HEK293 (cell line): ENCODE results near the gene ZNF438.

ENCODE experiments used
- CTCF ChIA-PET: fragments of 350-600 bp; formaldehyde crosslinking; extraction: SDS; loops from one replicate; lab custom pipeline; 2021; ENCODE audit warnings: antibody characterized with exemption; lab: Yijun Ruan, JAX
- POLR2A ChIA-PET: fragments of 300-600 bp; formaldehyde crosslinking; extraction: SDS; loops from one replicate; lab custom pipeline; 2020; ENCODE audit warnings: antibody characterized with exemption, inconsistent platforms; lab: Yijun Ruan, JAX
- H3K27ac ChIP-seq: fragments of 200-500 bp; sonication (Bioruptor generic); 2 replicates; pipeline ENCODE4 v1.5.1; 2014; ENCODE audit warnings: low read depth, low read length, control low read depth, inconsistent platforms; ENCODE audit errors: extremely low read depth
- H3K36me3 ChIP-seq, 2 experiments: fragments of 200-500 bp in 1 of 2; sonication (Bioruptor generic) in 1 of 2; 1 replicate in 1 of 2; 2 replicates in 1 of 2; pipeline ENCODE4 v1.5.1; 2014 to 2017; ENCODE audit warnings: inconsistent platforms in 2 of 2, low read length in 2 of 2; ENCODE audit not compliant: control insufficient read depth in 2 of 2, insufficient read depth in 1 of 2
- H3K4me1 ChIP-seq: fragments of 200-500 bp; sonication (Bioruptor generic); 2 replicates; pipeline ENCODE4 v1.5.1; 2014; ENCODE audit warnings: mild to moderate bottlenecking, low read length, inconsistent platforms; ENCODE audit not compliant: control insufficient read depth, insufficient read depth
- H3K4me3 ChIP-seq: 2 replicates; pipeline ENCODE4 v1.5.1; 2011; ENCODE audit warnings: low read depth, mild to moderate bottlenecking, control low read depth, low read length, moderate library complexity
- H3K9me3 ChIP-seq: fragments of 200-500 bp; sonication (Bioruptor generic); 2 replicates; pipeline ENCODE4 v1.5.1; 2014; ENCODE audit warnings: low read depth, low read length, inconsistent platforms; ENCODE audit not compliant: control insufficient read depth, insufficient read depth
- OVOL3 ChIP-seq: fragments of 450-650 bp; formaldehyde crosslinking; IDR thresholded peaks from 2 replicates; pipeline ENCODE4 v1.5.1; 2016; ENCODE audit warnings: missing biosample characterization, missing genetic modification characterization
- TCF7L2 ChIP-seq: IDR thresholded peaks from 2 replicates; pipeline ENCODE4 v1.6.1; 2011; ENCODE audit warnings: low read depth, mild to moderate bottlenecking, inconsistent platforms, low read length, moderate library complexity, borderline replicate concordance
- ZBTB21 ChIP-seq: fragments of 450-650 bp; formaldehyde crosslinking; IDR thresholded peaks from 2 replicates; pipeline ENCODE4 v1.5.1; 2017; ENCODE audit warnings: missing biosample characterization, missing genetic modification characterization
- ZFP37 ChIP-seq: fragments of 450-650 bp; formaldehyde crosslinking; IDR thresholded peaks from 2 replicates; pipeline ENCODE4 v1.5.1; 2016; ENCODE audit warnings: missing biosample characterization, missing genetic modification characterization
- ZNF266 ChIP-seq: fragments of 450-650 bp; formaldehyde crosslinking; IDR thresholded peaks from 2 replicates; pipeline ENCODE4 v1.5.1; 2016; ENCODE audit warnings: missing biosample characterization, missing genetic modification characterization, low read depth
- ZNF629 ChIP-seq: fragments of 450-650 bp; formaldehyde crosslinking; IDR thresholded peaks from 2 replicates; pipeline ENCODE4 v1.5.1; 2017; ENCODE audit warnings: missing biosample characterization, missing genetic modification characterization
- ZSCAN23 ChIP-seq: fragments of 450-650 bp; formaldehyde crosslinking; IDR thresholded peaks from 2 replicates; pipeline ENCODE4 v1.5.1; 2016; ENCODE audit warnings: missing biosample characterization, missing genetic modification characterization
- TF ChIP-seq, protein P1 (sequence below): fragments of 450-650 bp; formaldehyde crosslinking; IDR thresholded peaks from 2 replicates; pipeline ENCODE4 v1.5.1; 2016; ENCODE audit warnings: missing biosample characterization, missing genetic modification characterization, borderline replicate concordance
- TF ChIP-seq, protein P2 (sequence below): fragments of 450-650 bp; formaldehyde crosslinking; IDR thresholded peaks from 2 replicates; pipeline ENCODE4 v1.5.1; 2016; ENCODE audit warnings: missing biosample characterization, missing genetic modification characterization
- TF ChIP-seq, protein P3 (sequence below): fragments of 450-650 bp; formaldehyde crosslinking; IDR thresholded peaks from 2 replicates; pipeline ENCODE4 v1.5.1; 2017; ENCODE audit warnings: missing biosample characterization, missing genetic modification characterization

ZNF438 gene

DNA sequence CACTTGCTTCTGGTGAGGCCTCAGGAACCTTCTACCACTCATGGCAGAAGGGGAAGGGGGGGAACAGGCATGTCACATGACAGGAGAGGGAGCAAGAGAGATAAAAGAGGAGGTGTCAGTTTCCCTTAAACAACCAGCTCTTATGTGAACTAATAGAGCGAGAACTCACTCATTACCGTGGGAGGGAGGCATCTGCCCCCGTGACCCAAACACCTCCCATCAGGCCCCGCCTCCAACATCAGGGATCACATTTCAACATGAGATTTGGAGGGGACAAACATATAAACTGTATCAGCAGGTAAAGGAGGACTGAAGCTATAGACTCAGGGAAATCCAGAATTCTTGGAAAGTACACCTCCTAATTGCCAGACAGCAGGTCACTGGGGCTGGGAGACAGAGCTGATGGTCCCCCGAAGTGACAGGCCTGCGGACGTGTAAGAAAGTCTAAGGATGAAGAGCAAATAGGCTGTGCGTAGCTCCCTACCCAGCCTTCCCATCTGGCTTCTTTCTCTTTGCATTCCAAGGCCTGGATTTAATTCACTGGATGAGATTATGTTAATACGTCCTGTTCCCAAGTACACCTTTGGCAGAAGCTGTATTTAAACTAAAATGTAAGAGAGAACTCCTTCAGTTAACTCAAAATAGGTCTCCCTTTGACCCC is 215.4 kb downstream of the ZNF438 start (continued):
- TF ChIP-seq, protein P1, sequence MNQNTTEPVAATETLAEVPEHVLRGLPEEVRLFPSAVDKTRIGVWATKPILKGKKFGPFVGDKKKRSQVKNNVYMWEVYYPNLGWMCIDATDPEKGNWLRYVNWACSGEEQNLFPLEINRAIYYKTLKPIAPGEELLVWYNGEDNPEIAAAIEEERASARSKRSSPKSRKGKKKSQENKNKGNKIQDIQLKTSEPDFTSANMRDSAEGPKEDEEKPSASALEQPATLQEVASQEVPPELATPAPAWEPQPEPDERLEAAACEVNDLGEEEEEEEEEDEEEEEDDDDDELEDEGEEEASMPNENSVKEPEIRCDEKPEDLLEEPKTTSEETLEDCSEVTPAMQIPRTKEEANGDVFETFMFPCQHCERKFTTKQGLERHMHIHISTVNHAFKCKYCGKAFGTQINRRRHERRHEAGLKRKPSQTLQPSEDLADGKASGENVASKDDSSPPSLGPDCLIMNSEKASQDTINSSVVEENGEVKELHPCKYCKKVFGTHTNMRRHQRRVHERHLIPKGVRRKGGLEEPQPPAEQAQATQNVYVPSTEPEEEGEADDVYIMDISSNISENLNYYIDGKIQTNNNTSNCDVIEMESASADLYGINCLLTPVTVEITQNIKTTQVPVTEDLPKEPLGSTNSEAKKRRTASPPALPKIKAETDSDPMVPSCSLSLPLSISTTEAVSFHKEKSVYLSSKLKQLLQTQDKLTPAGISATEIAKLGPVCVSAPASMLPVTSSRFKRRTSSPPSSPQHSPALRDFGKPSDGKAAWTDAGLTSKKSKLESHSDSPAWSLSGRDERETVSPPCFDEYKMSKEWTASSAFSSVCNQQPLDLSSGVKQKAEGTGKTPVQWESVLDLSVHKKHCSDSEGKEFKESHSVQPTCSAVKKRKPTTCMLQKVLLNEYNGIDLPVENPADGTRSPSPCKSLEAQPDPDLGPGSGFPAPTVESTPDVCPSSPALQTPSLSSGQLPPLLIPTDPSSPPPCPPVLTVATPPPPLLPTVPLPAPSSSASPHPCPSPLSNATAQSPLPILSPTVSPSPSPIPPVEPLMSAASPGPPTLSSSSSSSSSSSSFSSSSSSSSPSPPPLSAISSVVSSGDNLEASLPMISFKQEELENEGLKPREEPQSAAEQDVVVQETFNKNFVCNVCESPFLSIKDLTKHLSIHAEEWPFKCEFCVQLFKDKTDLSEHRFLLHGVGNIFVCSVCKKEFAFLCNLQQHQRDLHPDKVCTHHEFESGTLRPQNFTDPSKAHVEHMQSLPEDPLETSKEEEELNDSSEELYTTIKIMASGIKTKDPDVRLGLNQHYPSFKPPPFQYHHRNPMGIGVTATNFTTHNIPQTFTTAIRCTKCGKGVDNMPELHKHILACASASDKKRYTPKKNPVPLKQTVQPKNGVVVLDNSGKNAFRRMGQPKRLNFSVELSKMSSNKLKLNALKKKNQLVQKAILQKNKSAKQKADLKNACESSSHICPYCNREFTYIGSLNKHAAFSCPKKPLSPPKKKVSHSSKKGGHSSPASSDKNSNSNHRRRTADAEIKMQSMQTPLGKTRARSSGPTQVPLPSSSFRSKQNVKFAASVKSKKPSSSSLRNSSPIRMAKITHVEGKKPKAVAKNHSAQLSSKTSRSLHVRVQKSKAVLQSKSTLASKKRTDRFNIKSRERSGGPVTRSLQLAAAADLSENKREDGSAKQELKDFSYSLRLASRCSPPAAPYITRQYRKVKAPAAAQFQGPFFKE (tag by site-specific recombination), result no peak
- no peak for TF ChIP-seq ZFP37
- TF ChIP-seq, protein P2, sequence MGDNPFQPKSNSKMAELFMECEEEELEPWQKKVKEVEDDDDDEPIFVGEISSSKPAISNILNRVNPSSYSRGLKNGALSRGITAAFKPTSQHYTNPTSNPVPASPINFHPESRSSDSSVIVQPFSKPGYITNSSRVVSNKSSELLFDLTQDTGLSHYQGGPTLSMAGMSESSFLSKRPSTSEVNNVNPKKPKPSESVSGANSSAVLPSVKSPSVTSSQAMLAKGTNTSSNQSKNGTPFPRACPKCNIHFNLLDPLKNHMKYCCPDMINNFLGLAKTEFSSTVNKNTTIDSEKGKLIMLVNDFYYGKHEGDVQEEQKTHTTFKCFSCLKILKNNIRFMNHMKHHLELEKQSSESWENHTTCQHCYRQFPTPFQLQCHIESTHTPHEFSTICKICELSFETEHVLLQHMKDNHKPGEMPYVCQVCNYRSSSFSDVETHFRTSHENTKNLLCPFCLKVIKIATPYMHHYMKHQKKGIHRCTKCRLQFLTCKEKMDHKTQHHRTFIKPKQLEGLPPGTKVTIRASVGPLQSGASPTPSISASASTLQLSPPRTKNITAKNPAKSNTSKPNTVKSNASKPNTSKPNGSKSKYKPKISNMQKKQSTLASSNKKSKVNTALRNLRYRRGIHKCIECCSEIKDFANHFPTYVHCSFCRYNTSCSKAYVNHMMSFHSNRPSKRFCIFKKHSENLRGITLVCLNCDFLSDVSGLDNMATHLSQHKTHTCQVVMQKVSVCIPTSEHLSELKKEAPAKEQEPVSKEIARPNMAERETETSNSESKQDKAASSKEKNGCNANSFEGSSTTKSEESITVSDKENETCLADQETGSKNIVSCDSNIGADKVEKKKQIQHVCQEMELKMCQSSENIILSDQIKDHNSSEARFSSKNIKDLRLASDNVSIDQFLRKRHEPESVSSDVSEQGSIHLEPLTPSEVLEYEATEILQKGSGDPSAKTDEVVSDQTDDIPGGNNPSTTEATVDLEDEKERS (tag by site-specific recombination), result no peak

DNA sequence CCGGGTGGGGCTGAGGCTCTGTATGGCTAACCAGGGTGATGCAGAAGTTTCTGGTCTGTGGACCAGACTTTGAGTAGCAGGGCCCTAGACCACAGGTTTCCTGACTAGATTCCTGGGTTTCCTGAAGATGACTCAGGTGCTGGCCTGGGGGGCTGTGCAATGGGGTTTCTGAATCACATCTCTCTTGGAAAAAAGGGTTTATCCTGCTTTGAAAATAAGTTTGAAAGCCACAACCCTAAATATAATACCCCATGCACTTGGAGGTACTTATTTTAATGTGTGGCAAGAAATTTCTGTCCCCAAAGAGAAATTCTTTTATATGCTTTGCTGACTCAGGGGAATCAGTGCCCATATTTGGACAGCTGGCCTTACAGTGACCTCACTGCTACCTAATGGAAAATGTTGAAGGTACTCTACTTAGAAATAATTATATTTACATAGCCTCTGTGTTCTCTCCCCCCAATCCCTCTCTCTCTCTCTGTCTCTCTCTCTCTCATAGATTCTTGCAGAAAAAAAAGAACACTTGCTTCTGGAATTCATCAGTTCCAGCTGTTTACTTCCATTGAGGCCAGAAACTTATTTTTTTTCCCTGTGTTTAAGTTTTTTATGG is 217.7 kb downstream of the ZNF438 start:
- no peaks in the 10 kb centered on the region for H3K36me3 ChIP-seq
- H3K4me3 ChIP-seq, result no peak overlapping the region
- no peaks in the 10 kb centered on the region for H3K9me3 ChIP-seq
- TF ChIP-seq OVOL3 (tag by site-specific recombination), result no peak
- TF ChIP-seq ZBTB21, result peak; percentile 14; the same call in 1 of the 2 replicates
- TF ChIP-seq ZNF629, result peak; percentile 41; the same call in 1 of the 2 replicates
- TF ChIP-seq, all 188 proteins: peak for 2
- ChIA-PET CTCF (no interaction called here), POLR2A (no interaction called here)
- no peak overlapping the region for H3K27ac ChIP-seq
- peaks cover 2% of the 10 kb centered on the region; the same call in 1 of the 2 replicates for H3K4me1 ChIP-seq

DNA sequence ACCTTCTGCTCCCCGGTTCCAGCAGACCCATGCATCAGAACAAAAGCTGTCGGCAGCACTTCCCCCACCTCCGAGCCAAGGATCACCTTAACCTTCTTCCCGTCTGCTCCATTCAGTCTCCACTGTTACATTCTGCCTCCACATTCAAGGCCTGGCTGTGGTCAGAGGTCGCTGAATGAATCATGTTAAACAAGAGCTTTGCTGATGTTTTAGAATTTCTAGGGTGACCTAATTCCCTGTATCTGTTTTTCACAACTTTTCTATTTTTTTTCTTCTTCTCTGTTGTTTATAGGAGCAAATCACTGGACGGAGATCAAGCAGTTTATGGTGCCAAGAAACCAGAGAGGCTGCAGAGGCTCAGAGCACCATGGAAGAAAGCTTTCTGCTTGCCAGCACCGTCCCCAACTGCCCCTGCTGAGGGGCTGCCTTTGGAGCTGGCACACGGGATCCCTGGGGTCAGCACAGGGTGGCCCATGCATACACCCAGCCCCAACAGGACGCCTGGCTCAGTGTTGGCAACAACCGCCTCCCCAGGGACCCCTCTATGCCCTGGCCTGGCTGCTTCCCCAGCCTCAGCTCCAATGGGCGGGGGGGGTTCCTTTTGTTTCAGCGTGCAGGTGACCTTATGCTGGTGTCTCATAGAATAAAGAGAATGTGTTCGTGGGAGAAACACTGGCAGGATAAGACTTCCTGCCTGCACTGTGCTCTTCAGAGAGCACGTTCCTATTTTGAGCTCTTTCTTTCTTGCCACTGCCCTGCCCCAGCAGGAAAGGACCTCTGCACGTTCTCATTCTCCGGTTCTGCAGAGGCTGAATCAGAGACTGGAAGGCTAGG is 219.4 kb downstream of the ZNF438 start:
- POLR2A ChIA-PET, result no interaction called here

More for the DNA sequence above, 219.4 kb downstream of the ZNF438 start:
- no peak overlapping the region for H3K4me3 ChIP-seq
- TF ChIP-seq ZSCAN23 (tag by site-specific recombination) (no peak), TCF7L2 (no peak), ZNF266 (no peak)
- TF ChIP-seq, protein P3, sequence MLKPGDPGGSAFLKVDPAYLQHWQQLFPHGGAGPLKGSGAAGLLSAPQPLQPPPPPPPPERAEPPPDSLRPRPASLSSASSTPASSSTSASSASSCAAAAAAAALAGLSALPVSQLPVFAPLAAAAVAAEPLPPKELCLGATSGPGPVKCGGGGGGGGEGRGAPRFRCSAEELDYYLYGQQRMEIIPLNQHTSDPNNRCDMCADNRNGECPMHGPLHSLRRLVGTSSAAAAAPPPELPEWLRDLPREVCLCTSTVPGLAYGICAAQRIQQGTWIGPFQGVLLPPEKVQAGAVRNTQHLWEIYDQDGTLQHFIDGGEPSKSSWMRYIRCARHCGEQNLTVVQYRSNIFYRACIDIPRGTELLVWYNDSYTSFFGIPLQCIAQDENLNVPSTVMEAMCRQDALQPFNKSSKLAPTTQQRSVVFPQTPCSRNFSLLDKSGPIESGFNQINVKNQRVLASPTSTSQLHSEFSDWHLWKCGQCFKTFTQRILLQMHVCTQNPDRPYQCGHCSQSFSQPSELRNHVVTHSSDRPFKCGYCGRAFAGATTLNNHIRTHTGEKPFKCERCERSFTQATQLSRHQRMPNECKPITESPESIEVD (tag by site-specific recombination), result no peak
- CTCF ChIA-PET, result interaction anchor here (0.6 to 0.7 kb wide), 3 partner anchors 45 to 404 kb away, joined by 3 read pairs; no protein-coding TSS in a partner anchor
- no peaks in the 10 kb centered on the region for H3K36me3 ChIP-seq
- H3K9me3 ChIP-seq, result no peaks in the 10 kb centered on the region
- peaks cover 2% of the 10 kb centered on the region; the same call in 1 of the 2 replicates for H3K4me1 ChIP-seq
- no peak overlapping the region for H3K27ac ChIP-seq
